Glutamatergic neuron (in vitro differentiated cells): ENCODE measurements around the gene C4orf54. TPM values are rescaled to one million over a fixed set of nuclear protein-coding genes. Genes with fewer than 3 reads are reported as not detected.

ENCODE experiments used
- DNase-seq: peaks from one replicate; pipeline ENCODE4 v3.0.0; 2022
- H3K27ac Mint-ChIP-seq: one replicate; pipeline ENCODE4 v1.8.0; 2020; ENCODE audit warnings: mild to moderate bottlenecking, mixed read lengths, inconsistent platforms; ENCODE audit not compliant: unreplicated experiment
- H3K27me3 Mint-ChIP-seq: one replicate; pipeline ENCODE4 v1.8.0; 2020; ENCODE audit warnings: mild to moderate bottlenecking, moderate library complexity, mixed read lengths, inconsistent platforms; ENCODE audit not compliant: unreplicated experiment
- H3K36me3 Mint-ChIP-seq: one replicate; pipeline ENCODE4 v1.8.0; 2020; ENCODE audit warnings: mild to moderate bottlenecking, mixed read lengths, inconsistent platforms; ENCODE audit not compliant: unreplicated experiment
- H3K4me1 Mint-ChIP-seq: one replicate; pipeline ENCODE4 v1.8.0; 2020; ENCODE audit warnings: mild to moderate bottlenecking, low read depth, mixed read lengths, inconsistent platforms; ENCODE audit not compliant: unreplicated experiment
- H3K4me3 Mint-ChIP-seq: one replicate; pipeline ENCODE4 v1.8.0; 2020; ENCODE audit warnings: mild to moderate bottlenecking, mixed read lengths, inconsistent platforms; ENCODE audit not compliant: unreplicated experiment
- H3K9me3 Mint-ChIP-seq: one replicate; pipeline ENCODE4 v1.8.0; 2020; ENCODE audit warnings: mild to moderate bottlenecking, moderate library complexity, mixed read lengths, inconsistent platforms; ENCODE audit not compliant: unreplicated experiment
- total RNA-seq: library from RNA; stranded (reverse); fragmentation: NEBNext Ultra II Directional; extraction: Animal tissue kit (Norgen Biotek cat#: 25700); gene quantifications from one replicate; pipeline ENCODE4 v1.2.1, GENCODE V29; 2021; ENCODE audit not compliant: unreplicated experiment
- TF ChIP-seq, protein P1 (sequence below): fragments of 200-600 bp; sonication (generic); IDR thresholded peaks from one replicate; pipeline ENCODE4 v1.5.0; 2021; ENCODE audit not compliant: partially characterized antibody, unreplicated experiment

C4orf54 gene
- total RNA-seq, 1 donor from 2014 or later, result not detected

DNA sequence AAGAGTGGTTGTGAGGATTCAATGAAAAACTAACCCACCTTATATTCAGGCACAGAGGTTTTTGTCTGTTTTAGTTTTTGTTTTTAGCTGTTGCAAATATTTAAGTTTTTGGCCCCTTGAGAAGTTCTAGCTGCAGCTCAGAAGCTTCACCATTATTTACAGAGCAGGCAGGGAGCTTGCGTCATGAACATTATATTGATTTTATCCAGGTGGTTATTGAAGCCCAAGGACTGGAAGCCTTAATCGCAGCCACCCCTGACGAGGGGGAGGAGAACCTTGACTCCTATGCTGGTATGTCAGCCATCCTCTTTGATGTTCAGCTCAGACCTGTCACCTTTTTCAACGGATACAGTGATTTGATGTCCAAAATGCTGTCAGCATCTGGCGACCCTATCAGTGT lies 44.9 kb downstream of the C4orf54 start:
- TF ChIP-seq, protein P1, sequence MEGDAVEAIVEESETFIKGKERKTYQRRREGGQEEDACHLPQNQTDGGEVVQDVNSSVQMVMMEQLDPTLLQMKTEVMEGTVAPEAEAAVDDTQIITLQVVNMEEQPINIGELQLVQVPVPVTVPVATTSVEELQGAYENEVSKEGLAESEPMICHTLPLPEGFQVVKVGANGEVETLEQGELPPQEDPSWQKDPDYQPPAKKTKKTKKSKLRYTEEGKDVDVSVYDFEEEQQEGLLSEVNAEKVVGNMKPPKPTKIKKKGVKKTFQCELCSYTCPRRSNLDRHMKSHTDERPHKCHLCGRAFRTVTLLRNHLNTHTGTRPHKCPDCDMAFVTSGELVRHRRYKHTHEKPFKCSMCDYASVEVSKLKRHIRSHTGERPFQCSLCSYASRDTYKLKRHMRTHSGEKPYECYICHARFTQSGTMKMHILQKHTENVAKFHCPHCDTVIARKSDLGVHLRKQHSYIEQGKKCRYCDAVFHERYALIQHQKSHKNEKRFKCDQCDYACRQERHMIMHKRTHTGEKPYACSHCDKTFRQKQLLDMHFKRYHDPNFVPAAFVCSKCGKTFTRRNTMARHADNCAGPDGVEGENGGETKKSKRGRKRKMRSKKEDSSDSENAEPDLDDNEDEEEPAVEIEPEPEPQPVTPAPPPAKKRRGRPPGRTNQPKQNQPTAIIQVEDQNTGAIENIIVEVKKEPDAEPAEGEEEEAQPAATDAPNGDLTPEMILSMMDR, result no peak
- no peaks in the 10 kb centered on the region for H3K9me3 Mint-ChIP-seq
- no peak overlapping the region for H3K4me3 Mint-ChIP-seq
- no peaks in the 10 kb centered on the region for H3K4me1 Mint-ChIP-seq
- H3K36me3 Mint-ChIP-seq, result no peaks in the 10 kb centered on the region
- H3K27ac Mint-ChIP-seq, result no peak overlapping the region
- no peak for DNase-seq
- H3K27me3 Mint-ChIP-seq, result no peaks in the 10 kb centered on the region

GRCh38 chr4:99612281-99612680 lies 45.3 kb downstream of the C4orf54 start:
- H3K4me1 Mint-ChIP-seq, result no peaks in the 10 kb centered on the region
- H3K27ac Mint-ChIP-seq, result no peak overlapping the region
- TF ChIP-seq, protein P1, result no peak

DNA sequence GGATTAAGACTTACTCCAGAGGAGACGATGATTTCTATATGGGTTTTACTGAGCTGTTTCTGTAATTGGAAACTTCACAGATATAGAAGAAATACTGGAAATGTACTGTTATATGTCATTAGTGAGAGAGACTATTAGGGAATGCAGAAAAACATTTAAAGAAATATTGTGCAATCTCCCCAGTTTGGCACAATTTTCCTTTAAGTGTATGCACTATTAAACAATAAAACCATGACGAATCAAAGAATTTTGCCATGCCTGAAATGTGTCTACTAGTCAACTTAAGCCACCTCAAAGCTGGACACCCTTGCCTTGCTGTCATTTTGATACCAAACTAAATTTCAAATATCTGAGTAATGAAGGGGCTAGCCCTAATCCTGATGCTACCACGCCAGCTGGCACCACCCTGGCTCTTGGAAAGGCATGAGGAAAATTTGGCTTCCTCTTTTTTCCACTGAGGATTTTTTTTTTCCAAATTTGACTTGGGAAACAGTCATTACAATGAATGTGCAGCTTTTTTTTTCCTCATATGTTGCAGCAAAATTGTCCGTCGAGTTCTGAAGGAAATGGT lies 46.9 kb downstream of the C4orf54 start:
- H3K27me3 Mint-ChIP-seq, result no peaks in the 10 kb centered on the region
- no peaks in the 10 kb centered on the region for H3K36me3 Mint-ChIP-seq
- no peak overlapping the region for H3K27ac Mint-ChIP-seq
- H3K4me1 Mint-ChIP-seq, result no peaks in the 10 kb centered on the region
- no peaks in the 10 kb centered on the region for H3K9me3 Mint-ChIP-seq
- no peak for DNase-seq
- no peak overlapping the region for H3K4me3 Mint-ChIP-seq
- TF ChIP-seq, protein P1, result no peak

More at GRCh38 chr4:99612281-99612680, 45.3 kb downstream of the C4orf54 start:
- no peaks in the 10 kb centered on the region for H3K9me3 Mint-ChIP-seq
- H3K27me3 Mint-ChIP-seq, result no peaks in the 10 kb centered on the region
- H3K4me3 Mint-ChIP-seq, result no peak overlapping the region
- no peak for DNase-seq
- H3K36me3 Mint-ChIP-seq, result no peaks in the 10 kb centered on the region

GRCh38 chr4:99608417-99608816 lies 49.2 kb downstream of the C4orf54 start:
- no peak overlapping the region for H3K27ac Mint-ChIP-seq
- DNase-seq, result no peak
- no peaks in the 10 kb centered on the region for H3K36me3 Mint-ChIP-seq
- no peaks in the 10 kb centered on the region for H3K4me1 Mint-ChIP-seq
- no peaks in the 10 kb centered on the region for H3K27me3 Mint-ChIP-seq
- H3K4me3 Mint-ChIP-seq, result no peak overlapping the region
- H3K9me3 Mint-ChIP-seq, result no peaks in the 10 kb centered on the region
- TF ChIP-seq, protein P1, result no peak

Other genes starting within 250 kb of the C4orf54 start
- not detected for gene ADH7, start 222.5 kb downstream of the C4orf54 start, total RNA-seq
- gene C4orf17, start 146.8 kb downstream of the C4orf54 start, total RNA-seq, result not detected
- 9.1 TPM for gene TRMT10A, start 93.8 kb downstream of the C4orf54 start, total RNA-seq
- gene MTTP, start 83.0 kb downstream of the C4orf54 start, total RNA-seq, result not detected
- gene DAPP1, start 159.0 kb upstream of the C4orf54 start, total RNA-seq, result not detected
- gene LAMTOR3, start 236.6 kb upstream of the C4orf54 start, total RNA-seq, result 39.1 TPM